Stromal cell of bone marrow (primary cell): Measurements from ENCODE around the gene INTS15.
"Not testable (repeated sequence)": the region's sequence is repeated elsewhere in the genome, so short reads cannot be mapped to it uniquely, and the experiment has no call there.

Source experiments
- DNase-seq: peaks from one replicate; pipeline ENCODE4 v3.0.0-alpha.2; 2012; ENCODE audit warnings: low read depth

The INTS15 gene

DNA sequence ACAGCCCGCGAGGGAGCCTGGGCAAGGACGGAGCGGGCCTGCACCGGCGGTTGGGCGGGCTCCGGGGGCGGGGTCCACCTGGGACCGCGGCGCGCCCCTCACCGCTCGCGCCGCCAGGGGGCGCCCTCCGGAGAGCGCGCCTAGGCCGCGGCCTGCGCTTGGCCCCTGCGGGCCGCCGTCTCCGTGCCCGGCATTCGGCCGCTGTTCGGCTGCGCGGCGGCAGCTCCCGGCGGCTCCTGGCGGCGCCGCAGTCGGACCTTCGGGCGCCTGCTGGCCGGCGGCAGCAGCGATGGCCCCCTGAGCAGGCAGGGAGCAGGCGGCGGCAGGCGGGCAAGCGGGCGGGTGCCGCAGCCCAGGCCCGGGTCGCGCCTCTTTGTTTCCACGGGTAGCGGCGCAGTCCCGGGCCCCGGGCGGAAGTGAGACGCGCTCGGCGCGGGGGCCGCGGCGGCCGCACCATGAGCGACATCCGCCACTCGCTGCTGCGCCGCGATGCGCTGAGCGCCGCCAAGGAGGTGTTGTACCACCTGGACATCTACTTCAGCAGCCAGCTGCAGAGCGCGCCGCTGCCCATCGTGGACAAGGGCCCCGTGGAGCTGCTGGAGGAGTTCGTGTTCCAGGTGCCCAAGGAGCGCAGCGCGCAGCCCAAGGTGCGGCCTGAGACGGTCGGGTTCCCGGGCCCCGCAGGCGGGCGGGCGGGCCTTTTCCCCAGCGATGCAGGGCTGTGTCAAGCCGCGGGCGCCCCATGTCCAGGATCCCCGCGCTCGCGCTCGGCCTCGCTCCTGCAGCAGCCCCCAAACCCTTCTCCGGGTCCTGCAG is at the start of gene INTS15:
INTS15 (plus strand) TSS at position 193 of the 816 bp plus-strand sequence; CDS start at position 456, 263 bp downstream.
- DNase-seq: peak; percentile 59

DNA sequence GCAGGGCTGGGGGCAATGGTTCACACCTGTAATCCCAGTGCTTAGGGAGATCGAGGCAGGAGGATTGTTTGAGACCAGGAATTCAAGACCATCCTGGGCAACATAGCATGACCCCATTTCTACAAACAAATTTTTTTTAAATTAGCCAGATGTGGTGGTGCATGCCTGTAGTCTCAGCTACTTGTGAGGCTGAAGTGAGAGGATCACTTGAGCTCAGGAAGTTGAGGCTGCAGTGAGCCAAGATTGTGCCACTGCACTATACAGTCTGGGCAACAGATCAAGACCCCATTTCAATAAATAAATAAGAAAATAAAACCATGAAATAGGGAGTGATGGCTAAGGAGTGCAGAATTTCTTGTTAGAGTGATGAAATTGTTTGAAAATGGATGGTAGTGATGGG is 47.5 kb upstream of the INTS15 start:
- DNase-seq: no peak

DNA sequence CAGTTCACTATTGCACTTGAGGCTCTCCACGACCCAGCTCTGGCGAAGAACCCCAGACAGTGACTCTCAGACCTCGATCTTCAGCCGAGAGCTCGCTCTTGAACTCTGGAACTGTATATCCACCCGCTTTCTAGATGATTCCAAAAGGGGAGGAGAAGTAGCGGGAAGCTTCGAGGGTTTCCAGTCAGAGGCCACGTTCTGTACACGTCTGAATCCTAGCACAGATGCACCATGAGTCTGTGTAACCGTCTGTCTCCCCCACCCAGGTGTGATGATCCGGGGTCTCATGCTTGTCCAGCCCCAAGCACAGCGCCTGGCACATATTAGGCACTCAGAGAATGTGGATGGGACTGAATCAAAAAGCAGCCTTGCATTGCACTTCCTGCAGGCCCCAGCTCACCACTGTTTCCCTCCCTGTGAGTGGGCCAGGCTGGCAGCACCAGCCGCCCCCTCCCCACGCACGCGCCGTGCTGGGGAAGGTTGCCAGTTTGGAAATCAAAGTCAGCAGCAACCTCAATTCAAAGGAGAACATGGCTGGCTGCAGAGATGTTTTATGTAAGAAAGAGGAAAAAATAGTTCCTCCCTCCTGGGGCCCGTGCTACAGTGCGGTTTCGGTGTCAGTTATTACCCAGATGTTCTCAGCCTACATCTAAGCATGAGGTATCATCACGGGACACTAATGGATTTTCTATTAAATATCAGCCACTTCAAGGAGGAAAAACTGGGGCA is 44.3 kb upstream of the INTS15 start:
- no peak for DNase-seq

DNA sequence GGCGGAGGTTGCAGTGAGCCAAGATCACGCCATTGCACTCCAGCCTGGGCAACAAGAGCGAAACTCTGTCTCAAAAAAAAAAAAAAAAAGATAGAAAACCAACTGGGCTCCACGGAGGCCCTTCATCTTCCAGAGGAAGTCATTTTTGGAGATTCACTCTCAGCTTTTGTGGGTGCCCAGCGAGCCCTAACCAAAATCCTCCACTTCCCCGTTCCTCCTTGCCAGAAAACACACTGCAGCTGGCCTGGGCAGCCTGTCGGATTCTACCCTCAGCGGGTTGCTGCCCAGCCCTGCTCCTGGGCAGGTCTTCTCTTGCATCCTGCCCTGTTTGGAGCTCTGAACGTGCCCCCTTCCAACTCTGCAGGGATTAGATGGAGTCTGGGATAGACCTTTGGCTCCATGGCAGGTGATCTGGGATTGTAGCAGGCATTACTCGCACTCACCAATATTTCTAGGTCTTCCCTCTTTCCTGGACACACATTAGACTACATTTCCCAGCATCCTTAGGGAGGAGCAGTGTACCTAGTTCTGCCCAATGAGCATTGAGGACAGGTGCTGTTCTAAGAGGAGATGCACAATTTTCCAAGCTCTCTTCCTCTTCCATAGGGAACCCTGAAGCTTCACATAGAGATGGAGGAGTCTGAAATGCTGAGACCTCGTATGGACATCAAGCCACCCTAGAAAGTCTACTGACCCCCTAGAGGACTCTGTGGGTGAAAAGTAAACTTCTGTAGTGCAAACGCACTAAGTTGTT is 43.1 kb upstream of the INTS15 start:
- DNase-seq: no peak

DNA sequence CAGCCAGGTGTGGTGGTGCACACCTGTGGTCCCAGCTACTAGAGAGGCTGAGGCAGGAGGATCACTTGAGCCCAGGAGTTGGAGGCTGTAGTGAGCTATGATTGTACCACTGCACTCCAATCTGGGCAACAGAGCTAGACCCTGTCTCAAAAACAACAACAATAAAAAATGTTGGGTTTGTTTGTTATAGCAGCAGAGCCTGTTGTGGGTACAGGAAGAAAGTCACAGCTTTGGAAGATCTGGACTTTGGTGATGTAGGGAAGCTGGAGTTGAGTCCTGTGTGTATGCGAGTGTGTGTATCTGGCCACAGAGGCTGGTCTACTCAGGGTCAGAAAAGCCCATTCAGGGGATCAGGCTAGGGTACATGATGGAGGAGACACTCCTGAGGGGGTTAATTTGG is 42.4 kb upstream of the INTS15 start:
- no peak for DNase-seq

DNA sequence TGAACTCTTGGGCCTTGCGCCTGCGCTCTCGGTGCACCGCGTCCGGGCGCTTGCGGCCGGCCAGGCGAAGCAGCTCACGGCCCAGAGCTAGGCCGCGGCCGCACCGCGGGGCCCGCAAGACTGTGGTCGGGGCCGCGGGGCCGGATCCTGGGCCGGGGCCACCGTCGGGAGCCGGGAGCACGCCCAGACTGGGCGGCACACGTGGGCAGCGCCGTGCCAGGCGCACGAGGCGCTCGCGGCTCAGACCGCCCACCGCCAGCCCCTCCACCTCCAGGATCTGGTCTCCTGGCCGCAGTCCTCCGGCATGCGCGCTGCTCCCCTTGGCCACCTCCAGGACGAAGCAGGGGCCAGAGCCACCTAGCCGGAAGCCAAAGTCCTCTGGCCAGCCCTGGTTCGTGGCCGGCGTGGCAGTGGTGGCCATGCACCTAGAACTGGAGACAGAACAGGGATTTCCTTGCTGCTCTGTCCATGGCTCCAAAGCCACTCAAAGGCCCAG is 38.8 kb upstream of the INTS15 start, which contains the start of gene GRID2IP:
GRID2IP (minus strand) TSS at position 446 of the 496 bp plus-strand sequence; CDS start at position 421, 25 bp downstream.
- DNase-seq: no peak

DNA sequence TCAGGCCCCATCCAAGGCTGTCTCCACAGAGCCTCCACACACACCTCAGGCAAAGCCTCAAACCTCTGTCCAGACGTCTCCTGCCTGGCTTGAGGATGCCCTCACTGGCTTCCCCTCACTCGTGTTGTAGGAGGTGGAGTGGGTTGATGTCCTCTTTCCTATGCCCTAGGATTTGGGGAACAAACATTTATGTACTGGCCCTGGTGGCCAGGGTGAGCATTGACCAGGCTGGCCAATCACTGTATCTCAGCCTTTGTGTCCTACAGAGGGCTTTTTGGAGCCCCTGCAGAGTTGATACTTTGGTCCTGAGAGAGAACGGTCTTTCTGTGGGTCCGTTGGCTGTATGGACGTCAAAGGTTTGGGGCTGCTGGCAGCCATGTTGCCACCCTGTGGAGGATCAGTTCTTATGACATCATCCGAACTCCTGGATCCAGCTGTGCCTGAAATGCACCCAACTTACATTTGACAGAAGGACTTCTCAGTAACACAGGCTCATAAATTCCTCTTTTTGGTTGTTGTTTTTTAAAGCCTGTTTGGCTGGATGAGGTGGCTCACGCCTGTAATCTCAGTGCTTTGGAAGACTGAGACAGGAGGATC is 36.3 kb upstream of the INTS15 start:
- DNase-seq: no peak

DNA sequence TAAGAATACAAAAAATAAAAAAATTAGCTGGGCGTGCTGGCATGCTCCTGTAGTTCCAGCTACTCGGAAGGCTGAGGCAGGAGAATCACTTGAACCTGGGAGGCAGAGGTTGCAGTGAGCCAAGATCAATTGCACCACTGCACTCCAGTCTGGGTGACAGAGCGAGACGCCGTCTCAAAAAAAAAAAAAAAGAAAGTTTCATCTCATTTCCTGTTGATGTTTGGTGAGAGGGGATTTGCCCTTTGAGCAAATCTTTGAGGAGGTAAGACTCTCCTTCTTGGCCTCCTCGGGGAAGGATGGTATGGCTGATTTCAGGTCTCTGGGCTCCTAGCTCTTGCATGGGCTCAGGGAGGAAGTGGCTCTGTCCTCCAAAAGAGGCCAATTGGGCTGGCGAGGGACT is 35.0 kb upstream of the INTS15 start:
- no peak for DNase-seq

DNA sequence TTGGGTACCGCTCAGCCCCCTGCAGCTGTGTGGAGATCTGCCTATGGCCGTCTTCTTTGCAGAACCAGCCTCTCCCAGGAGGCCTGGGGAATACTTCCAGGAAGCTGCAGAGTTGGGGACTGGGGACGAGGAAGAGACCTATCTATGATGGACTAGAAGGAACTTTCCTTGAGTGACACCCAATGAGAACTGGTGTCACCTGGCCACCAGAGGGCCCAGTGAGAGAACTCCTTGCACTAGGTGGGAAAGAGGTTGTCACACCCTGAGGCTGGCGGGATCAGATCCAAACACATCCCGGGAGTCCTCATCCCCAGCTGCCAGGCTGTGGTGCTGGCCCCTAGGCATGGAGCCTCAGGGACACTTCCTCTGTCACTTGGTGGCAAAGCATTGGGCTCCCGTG is 33.6 kb upstream of the INTS15 start:
- no peak for DNase-seq

DNA sequence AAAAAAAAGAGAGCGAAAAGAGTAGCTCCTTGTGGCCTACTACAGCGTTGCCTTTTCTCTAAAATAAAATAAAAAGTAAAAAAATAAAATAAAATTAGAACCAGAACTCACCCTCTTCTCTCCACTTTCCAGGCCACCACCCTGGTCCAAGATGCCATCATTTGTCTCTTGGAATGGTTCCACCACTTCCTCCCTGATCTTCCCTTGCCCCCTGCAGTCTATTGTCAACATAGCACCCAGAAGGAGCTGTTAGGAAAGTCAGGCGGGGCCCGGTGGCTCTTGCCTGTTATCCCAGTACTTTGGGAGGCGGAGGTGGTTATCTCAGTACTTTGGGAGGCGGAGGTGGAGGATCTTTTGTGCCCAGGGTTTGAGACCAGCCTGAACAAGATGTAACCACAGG is 31.0 kb upstream of the INTS15 start:
- peak; percentile 15 for DNase-seq

DNA sequence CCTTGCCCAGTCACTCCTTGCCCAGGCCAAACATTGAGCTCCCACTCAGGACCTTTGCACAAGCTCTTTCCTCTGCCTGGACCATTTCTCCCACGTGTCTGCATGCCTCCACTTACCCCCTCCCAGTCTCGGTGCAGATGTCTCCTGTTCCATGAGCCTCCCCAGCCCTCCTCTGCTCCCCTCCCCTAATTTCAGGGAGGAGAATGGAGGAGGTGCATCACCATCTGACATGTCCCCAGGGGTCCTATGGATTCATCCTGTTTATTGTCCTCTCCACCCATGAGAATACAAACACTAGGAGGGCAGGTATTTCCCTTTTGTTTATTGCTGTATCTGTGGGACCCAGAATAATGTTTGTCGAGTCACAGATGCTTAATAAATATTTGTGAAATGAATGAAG is 29.9 kb upstream of the INTS15 start:
- DNase-seq: no peak

DNA sequence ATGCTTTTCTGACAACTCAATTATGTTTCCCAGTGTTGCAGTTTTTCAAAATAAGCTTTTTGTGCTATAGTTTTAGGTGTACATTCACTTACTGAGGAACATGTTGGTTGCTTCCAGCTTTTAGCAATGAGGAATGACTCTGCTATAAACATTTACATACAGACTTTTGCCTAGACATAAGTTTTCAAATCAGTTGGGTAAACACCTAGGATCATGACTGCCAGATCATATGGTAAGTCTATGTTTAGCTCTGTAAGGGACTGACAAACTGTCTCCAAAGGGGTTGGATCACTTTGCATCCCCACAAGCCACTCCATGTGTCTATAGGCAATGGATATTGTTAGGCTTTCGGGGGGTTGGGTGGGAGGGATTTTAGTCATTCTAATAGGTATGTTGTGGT is 27.7 kb upstream of the INTS15 start:
- no peak for DNase-seq

DNA sequence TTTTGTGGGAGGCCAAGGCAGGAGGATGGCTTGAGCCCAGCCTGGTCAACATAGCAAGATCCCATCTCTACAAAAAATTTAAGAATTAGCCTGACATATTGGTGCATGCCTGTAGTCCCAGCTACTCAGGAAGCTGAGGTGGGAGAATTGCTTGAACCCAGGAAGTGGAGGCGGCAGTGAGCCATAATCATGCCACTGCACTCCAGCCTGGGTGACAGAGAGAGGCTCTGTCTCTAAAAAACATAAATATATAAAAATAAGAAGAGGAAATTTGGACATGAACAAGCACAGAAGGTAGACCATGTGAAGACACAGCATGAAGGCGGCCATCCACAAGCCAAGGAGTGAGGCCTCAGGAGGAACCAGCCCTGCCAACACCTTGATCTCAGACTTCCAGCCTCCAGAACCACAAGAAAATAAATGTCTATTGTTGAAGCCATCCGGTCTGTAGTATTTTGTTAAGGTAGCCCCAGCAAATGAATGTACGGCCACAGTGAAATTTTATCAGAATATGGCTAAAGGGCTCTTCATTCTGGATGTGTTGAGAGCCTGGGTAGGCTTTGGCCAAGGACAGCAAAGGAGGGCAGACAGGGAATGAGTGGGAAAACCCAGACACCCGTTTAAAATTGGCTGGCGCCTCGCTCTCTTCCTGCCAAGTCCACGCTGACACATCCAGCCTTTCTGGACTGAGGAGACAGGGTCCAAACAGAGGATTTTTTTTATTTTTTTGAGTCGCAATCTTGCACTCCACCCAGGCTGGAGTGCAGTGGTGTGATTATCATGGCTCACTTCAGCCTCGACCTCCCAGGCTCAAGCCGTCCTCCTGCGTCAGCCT is 25.7 kb upstream of the INTS15 start:
- peak; percentile 23 for DNase-seq

DNA sequence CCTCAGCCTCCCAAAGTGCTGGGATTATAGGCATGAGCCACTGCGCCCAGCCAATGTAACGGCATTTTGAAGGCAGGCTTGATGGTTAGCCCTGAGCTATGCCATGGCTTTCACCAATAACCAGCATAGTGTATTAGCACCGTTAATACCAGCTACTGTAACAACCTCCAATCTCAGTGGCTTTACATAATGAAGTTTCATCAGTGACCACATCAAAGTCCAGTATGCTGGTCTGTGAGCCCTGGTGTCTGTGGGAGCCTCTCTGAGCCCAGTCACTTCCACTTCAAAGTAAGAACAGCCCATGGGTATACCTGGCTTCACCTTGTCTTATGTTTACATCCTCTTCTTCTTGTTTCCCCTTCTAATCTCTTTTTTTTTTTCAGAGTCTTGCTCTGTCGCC is 24.2 kb upstream of the INTS15 start:
- DNase-seq: no peak

DNA sequence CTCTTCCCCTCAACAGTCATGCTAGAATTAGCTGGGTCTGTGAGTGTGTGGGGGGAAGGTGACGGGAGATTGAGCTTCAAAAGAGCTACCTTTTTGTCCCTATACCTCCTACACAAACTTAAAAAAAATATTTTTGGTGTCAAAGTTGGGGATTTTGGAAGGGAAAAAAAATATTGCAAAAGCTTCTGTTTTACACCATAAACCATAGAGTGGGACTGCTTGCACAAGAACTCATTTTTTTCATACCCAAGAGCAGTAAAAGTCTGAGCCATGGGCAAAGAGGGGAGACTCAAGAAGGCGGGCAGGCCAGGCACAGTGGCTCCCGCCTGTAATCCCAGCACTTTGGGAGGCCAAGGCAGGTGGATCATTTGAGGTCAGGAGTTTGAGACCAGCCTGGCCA is 21.9 kb upstream of the INTS15 start:
- DNase-seq: no peak

DNA sequence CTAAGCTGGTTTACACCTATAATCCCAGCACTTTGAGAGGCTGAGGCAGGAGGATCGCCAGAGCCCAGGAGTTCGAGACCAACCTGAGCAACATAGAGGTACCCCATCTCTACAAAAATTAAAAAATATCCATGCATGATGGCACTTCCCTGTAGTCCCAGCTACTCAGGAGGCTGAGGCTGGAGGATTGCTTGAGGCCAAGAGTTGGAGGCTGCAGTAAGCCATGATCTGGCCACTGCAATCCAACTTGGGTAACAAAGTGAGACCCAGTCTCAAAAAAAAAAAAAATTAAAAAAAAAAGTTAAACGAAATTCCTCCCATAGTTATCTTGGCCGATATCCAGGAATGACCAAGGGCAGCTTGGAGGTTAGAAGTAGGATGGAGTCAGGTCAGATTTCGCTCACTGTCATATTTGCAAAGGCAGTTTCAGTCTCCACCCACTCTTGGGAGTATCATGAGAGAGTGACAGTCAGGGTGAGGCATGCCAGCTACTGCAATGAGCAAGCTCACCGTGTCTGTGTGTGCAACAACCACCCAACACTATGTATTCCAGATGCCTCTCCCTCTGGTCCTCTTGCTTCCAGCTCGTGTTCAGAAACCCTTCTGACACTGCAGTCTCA is 18.6 kb upstream of the INTS15 start:
- DNase-seq: no peak

DNA sequence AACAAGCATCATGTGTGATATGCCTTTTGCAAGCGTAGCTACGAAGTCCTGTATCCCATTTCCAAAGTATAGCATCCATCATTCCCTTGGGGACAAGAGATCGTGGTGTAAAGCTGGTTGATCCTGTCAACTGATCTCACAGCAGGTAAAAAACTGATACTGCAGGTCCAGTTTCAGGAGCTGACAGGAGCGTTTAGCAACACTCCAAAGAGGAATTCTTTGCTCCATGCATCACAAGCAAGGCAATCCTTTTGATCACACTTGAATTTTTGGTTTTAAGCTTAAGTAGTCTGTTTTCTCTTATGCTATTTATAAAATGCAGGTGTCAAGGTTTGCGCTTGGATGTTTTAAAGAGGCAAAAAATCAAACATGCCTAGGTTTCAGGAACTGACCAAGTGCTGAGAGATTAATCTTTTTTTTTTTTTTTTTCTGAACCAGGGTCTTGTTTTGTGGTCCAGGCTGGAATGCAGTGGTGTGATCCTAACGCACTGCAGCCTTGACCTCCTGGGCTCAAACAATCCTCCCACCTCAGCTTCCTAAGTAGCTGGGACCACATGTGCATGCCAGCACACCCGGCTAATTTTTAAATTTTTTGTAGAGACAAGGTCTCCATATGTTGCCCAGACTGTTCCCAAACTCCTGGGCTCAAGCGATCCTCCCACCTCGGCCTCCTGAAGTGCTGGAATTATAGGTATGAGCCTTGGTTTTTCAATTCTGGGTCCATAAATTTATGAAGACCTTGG is 14.4 kb upstream of the INTS15 start:
- no peak for DNase-seq

DNA sequence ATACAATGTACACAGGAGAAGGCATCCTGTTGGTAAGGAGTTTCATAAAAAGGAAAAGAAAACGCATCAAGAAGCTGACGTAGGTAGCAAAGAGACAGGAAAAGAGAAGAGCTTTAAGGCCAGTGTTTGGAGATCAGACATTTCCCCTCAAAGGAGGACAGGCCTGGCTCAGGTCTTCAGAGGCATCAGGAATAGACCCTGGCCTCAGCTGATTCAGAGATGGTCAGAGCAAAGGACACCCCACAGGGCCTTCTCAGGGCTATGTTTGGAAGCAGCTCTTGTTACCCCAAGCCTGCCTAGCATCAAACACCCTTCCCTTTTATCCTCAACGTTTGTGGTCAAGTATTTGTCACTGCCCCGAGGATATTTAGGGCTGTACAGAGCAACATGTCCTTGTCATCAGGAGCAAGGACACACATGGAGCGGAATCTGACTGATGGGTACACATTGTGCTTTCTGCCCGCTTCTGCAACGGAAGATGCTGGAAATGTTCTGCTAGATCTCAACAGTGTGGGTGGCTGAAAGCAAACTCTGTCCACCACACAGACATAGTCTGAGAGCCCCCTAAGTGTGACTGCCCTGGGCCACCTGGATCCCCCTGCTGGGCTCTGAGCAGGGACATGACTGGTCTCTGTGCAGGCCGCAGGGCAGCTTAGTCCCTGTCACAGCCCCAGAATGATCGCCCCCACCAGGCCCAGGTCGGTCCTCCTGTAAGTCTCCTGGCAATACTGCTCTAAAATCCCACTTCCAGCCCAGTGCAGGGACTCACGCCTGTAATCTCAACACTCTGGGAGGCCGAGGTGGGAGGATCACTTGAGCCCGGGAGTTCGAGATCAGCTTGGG is 13.6 kb upstream of the INTS15 start:
- no peak for DNase-seq

DNA sequence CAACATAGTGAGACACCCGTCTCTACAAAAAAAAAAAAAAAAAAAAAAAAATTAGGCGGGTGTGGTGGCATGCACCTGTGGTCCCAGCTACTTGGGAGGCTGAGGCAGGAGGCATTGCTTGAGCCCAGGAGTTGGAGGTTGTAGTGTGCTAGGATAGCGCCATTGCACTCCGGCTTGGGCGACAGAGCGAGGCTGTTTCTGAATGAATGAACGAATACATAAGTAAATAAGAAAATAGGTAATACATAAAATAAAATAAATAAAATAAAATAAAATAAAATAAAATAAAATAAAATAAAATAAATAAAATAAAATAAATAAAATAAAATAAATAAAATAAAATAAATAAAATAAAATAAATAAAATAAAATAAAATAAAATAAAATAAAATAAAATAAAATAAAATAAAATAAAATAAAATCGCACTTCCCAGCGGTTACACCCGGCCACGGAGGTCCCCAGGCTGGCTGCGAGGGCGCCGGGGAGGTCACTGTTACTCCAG is 12.9 kb upstream of the INTS15 start:
- DNase-seq: not testable (repeated sequence)
